ENCODE data around the gene APLF.

DNA sequence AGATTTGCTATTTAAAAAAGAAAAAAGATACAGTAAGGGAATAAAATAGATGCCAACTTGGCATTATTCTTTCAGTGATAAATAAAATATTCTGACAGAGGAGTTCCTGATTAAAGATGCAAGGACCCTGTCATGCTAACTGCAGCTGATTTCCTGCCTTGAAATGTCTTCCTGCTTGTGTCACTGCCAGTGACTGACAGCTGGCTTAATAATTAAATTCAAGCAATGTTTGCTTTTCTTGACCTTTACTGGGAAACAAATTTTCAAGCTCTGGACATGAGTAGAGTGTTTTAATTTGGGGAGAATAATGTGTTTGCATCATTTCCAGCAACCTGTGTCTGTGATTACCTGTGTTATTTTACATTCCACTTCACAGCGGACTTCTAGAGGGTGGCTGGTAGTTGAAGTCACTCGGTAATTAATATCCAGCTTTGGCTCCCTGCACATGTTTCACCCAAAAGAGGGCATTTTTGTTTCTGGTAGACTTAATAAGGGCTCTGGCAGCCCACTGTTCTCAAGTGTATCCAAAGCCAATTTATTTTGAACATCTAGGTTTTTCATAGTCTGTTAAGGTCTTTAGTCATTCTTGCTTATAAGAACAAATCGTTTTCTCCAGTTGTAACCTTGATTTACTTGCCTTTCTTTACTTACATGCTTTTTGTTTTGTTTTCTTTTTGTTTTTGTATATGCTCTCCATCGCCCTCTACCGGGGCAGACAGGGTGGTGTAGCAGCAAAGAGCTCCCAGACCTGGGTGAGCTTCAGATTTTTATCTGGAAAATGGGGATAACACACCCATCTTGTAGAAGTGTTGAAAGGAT is 127.5 kb downstream of the APLF start:
- TF ChIP-seq EP300 (IDR thresholded peaks at IDR 0.05) (no peak), CTCF (IDR thresholded peaks at IDR 0.05) (peak in 3 of 5 experiments; percentile 18 to 61 (median 41)), POLR2A (IDR thresholded peaks at IDR 0.05) (no peak)

Measured in tibial nerve (tissue), 4 donors.